Forelimb muscle (tissue), 1 donor: ENCODE results near the gene TBC1D8B. TPM values are rescaled to one million over a fixed set of nuclear protein-coding genes. Genes with fewer than 3 reads are reported as not detected.

Experiments used
- DNase-seq: peaks from one replicate; pipeline ENCODE4 v3.0.0-alpha.2; 2013; ENCODE audit warnings: low read depth
- polyA plus RNA-seq: library from polyadenylated mRNA; unstranded; fragments of 120-200 nt; gene quantifications from one replicate; pipeline ENCODE4 v1.2.1, GENCODE V29; 2013; ENCODE audit not compliant: insufficient read length

TBC1D8B gene
- polyA plus RNA-seq, 1 donor = 4.6 TPM

DNA sequence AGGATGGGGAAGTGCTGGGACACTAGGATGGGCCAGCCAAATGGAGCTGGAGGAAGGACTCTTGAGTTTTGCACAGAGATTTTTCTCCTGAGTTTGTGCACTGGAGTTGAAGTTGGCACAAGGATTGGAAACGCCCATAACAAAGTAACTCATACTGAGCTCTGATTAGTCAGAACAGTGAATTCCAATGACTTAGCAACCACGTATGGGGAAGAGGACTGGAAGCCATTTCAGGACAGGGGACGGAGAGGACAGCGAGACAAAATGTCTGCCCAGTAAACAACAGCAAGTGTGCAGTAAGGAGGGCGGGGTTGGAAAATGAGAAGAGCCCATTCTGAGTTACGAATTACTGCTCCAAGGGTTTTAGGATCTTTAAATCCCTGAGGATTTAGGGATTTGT, 94.8 kb downstream of the TBC1D8B start:
- no peak for DNase-seq

DNA sequence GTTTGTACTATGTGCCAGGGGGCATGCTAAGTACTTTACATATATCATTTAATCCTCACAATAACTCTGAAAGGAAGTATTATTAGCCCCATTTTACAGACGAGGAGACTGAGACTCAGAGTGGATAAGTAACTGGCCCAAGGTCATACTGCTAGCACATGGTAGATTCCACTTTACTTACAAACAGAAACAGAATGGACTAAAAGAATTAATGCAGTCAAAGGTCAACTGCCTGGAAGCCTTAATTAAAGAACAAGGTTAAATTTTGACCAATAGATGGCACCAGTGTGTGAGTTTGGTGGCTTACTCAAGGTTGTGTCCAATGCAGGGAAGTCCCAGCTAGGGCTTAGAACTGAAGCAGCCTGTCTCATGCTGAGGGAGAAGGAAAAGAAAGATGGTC, 96.0 kb downstream of the TBC1D8B start:
- DNase-seq = no peak

DNA sequence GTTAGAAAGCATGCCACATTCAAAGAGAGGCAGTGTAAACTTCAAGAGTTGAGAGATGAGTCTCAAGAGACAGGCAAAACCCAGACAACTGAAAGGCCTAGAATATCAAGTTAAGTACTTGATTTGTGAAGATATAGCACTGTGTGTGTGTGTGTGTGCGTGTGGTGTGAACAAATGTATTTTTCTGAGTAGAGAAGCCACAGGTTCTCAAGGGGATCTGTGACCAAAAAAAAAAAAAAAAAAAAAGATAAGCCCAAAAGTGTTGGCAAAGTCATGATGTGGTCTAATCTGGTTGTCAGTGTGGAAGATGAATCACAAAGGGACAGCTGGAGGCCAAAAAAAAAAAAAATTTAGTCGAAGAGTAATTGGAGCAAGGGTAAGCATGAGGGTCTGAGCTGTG, 96.8 kb downstream of the TBC1D8B start:
- DNase-seq = no peak

DNA sequence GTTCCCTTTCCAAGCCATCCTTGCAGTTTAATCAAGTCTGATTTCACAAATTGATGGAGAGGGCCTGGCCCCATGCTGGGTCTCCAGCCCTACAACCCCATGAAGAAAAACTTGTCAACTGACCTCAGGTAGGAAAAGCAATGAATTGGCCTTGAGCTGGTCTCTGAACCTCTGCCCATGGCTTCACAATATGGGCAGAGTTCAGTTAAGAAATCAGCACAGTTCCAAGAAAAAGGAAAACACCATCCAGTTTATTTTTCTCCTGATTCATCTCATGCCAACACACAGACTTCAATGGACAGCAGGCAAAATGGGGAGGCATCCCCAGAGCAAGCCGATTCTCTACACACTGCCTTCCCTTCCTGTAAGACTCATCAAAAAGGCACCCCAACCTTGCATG, 97.4 kb downstream of the TBC1D8B start:
- no peak for DNase-seq

DNA sequence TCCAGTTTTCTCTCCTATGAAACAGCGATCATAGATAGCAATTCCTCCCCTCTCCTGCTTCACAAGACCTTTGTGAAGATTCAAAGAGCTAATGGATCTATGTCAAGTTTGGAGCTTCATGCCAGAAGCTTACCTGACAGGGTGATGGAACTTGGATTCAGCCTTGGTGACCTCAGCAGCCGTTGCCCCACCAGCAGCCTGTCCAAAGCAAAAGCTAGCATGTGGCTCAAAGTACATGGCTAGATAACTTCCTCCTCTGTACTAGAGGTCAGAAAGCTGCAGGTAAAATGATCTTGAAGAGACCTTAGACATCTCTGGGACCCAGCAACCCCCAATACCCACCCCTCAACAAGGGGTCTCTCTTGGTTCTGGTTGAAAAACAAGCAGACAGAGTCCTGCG, 98.9 kb downstream of the TBC1D8B start:
- DNase-seq = no peak

DNA sequence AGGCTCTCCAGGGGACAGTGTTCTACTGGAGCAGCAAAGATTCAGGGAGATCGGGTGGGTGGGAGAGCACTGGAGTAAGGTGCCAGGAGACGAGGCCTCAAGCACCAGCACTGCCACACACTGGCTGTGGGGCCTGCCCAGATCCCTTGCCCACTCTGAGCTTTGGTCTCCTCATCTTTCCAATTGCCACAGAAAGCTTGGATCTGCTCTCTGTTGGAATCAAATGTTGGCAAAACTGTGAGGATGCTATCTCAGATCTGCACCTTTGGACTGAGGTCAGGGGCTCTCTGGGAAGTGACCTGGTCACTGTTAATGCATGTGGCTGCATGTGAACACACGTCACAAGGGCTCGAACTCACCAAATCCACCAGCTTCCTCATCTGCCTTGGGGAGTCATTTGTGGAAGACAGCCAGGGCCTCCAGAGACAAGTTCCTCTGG, 99.3 kb downstream of the TBC1D8B start:
- DNase-seq = no peak

DNA sequence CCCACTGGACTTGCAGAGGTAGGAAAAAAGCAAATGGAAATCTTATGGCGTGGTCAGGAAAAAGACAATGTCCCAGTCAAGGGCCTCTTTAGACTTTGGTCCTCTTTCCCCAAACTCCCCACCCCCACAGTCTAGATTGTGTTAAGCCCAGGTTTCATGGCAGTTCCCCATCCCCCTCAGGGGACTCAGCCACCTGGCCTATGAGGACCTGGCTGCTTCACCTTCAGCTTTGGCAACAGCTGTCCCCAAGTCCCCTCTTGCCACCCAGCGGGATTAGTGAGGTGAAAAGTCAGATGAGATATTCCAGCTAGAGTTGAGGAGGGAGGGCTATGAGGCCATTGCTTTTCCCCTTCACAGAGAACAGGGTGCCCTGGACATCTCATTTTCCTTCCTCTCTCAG, 100.2 kb downstream of the TBC1D8B start:
- no peak for DNase-seq

DNA sequence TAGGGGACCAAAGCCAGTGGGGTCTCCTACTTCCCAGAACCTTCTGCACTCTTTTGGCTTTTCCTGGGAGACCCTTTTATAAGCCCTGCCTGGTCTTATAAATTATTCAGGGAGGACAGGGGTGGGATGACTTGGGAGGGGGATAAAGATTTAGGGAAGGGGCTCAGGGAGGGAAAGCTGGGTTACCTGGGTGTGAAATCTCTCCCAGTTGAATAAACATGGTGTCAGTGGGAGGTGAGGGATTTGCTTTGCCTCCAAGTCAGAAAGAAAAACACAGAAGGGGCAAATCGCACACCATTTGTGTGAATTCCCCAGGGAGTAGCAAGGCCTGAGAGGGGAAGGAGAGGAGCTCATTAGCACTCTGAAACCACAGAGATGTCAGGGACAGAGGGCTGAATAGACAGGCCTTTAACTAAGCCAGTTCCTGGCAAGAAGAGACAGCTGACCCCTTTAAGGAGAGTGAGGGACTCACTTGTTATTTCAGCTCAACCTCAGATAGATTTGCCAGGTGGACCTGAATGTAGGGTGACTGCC, 100.9 kb downstream of the TBC1D8B start, which contains the start of gene RIPPLY1:
Gene RIPPLY1, minus strand, starts transcription at position 51 of the 534 bp plus-strand sequence. CDS start 54 bp downstream, outside the sequence.
- DNase-seq = no peak

DNA sequence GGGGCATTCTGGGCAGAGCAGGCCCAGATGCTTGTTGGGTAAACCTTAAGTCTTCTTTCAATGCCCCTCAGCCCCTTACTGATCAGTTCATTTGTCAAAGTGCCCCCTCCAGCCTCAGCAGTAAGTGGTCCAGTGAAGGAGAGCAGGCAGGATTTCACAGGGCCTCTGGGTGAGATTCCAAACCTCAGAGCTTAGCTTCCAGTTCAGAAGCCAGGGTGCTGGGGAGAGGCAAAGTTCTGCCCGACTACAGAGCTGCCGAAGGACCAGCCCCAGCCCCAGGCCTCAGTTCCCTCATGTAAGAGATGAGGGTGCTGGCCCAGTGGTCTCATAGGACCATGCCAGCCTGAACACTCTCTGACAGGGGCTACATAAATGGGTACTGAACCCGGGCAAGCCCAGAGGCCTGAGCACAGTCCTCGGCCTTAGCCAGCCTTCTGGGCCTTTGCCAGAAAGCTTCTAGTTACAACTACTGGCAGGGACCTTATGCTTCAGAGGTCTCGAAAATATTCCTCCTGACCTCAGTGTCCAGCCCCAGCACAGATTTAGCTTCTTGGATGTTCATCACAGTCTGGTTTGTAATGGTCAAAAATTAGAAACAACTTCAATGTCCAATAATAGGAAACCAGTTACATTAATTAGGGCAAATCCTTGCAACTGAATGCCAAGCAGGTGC, 101.5 kb downstream of the TBC1D8B start:
- DNase-seq = no peak

DNA sequence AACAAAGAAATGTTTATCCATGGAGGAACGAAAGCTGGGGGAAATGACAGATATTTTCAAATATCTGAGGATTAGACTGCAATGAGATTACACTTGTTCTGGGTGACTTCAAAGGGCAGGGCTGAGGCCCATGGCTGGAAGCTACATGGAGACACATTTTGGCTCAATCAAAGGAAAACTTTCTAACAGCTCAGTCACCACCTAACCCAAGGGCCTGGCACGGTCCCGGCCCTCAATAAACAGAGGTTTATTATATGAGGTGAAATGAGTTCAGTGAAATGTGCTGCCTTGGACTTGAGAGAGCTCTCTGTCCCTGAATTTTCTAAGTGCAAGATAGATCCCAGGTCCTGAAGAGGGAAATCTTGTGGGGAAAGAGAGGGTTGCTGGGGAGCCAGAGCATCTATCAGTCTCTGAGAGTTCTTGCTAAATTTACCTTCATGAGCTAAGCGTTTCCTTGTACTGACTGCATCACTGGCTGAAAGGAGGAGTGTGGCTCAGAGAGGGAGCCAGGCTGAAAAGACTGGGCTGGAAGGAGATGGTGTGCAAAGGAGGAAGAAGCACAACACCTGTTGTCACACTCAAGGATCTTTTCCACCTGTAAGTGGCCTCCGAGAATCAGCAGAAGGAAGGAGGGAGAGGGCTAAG, 102.7 kb downstream of the TBC1D8B start:
- no peak for DNase-seq

DNA sequence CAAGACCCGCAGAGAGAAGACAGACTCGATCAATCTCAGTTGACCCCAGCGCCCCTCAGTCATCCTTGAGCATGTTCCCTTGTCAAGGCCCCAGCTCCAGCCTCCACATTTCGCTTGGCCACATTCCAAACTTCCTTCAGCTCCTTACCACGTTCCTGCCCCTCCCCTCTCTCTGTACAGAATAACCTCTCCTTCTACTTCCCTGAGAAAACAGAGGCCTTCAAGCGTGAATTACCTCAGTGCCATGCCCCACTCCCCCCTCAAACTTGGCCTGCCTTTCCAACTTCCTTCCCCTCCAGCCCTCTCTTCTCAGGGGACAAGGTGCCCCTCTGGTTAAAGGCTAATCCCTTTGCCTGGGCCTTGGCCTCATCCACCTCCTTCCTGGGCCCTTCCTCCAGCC, 103.9 kb downstream of the TBC1D8B start:
- no peak for DNase-seq

DNA sequence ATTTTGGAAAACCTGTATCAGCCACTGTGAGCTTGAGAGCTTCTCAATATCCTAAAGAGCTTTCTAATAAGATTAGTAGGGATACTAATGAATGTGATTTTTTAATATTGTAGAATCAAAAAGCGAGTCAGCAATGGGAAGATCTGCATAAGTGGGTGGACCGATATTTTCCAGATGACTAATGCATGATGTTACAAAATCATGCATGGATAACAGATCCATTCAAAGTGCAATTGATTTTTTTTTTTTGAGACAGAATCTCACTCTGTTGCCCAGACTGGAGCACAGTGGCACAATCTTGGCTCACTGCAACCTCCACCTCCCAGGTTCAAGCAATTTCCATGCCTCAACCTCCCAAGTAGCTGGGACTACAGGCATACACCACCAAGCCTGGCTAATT, 110.4 kb downstream of the TBC1D8B start:
- no peak for DNase-seq

DNA sequence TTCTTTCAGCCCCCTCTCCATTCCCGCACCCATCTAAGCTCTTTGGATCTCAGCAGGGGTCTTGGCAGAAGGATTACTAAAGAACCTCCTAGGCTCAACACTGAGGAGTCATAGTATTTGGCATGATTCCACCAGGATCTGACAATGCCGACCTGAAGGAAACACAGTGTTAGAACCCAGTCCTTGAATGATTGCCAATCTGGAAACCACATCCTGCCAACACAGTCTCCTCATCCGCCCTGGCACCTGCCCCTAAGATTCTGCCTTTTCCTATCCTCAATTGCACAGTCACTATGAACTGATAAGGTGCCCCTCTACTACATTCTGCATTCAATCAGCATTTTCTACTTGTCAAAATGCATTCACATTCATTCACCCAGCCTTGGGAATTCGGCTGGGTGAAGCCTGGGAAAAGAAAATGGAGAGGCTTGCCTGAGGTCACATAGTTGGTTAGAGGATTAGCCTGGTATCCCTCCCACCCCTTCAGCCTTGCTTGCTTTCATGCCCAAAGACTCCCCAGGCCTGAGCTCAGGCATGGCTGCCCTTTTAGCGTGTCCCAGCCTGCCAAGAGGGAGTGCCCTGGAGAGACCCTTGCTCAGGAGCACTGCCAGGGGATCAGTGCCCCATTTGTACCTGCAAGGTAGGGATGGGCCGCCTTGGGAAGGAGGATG, 115.5 kb downstream of the TBC1D8B start:
- no peak for DNase-seq

DNA sequence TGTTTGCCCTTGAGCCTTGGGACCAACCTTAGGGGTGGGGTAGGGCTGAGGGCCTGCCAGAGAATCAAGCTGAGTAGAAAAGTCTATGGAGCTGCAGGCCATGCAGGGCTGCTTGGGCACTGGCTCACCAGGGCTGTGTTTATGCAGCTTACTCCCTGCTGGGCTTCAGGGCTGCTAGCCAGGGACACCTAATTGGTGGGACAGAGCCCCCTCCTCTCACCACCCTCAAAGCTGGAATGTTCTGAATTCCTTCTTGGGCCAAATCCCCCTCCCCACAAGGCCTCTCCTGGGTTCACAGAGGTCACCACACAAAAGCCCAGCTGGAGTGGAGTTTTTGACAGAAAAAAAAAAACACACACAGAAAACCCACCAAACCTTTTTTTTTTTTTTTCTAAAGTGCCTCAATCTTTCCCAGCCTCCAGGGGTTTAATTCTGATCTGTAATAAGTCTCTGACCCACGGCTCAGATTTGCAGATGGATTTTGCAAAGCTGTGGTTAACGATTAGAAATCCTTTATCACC, 117.5 kb downstream of the TBC1D8B start, which contains the start of gene CLDN2:
Gene CLDN2, plus strand, starts transcription at position 471 of the 521 bp plus-strand sequence. CDS start 7,827 bp downstream, outside the sequence.
- no peak for DNase-seq

DNA sequence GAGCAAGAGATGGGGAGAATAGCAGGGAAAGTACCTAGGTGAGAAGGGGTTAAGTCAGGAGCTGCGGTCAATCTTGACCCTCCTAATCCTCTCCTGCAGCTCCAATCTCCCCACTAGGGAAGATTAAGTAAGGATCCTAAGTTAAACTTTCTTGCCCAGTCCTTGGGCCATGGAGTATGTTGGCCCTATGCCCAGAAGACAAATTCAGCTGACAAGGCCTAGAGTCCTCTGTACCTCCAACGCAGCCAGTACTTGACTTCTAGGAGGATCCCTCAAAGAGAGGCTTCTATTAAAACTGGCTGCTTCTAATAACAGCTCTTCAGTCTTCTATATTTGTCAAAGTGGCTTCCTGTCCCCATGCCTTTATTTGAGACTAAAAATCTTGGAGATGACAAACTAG, 119.2 kb downstream of the TBC1D8B start:
- no peak for DNase-seq

Other genes starting within 250 kb of the TBC1D8B start
- 2.0 TPM for gene RADX, start 190.7 kb upstream of the TBC1D8B start, polyA plus RNA-seq
- gene RNF128, start 76.0 kb upstream of the TBC1D8B start, polyA plus RNA-seq = not detected
- 0.66 TPM for gene RIPPLY1, start 100.7 kb downstream of the TBC1D8B start, polyA plus RNA-seq
- gene CLDN2, start 117.7 kb downstream of the TBC1D8B start, polyA plus RNA-seq = 0.75 TPM
- gene MORC4, start 197.5 kb downstream of the TBC1D8B start, polyA plus RNA-seq = 37.0 TPM